ENCODE results near the gene NTN1.

DNA sequence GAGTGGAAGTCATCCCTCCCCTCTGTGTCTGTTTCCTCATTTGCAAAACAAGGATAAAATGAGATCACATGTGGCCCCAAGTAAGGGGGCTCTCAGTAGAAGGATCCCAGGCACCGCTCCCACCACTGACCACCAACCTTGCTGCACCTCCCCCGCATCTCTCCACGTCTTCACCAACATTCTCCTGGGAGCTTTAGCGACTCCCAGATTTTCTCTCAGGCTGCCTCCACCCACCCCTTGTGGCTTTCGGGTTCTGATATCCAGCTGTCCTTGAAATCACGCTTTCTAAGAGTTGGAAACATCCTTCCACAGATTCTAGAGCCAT, 16.4 kb upstream of the NTN1 start:
- TF ChIP-seq POLR2A (IDR thresholded peaks at IDR 0.05) = no peak
- TF ChIP-seq CTCF (IDR thresholded peaks at IDR 0.05) = no peak

All from heart left ventricle (tissue), 13 donors.